Measurements from ENCODE around the gene MRPL17. TPM values are rescaled to one million over a fixed set of nuclear protein-coding genes. Genes with fewer than 3 reads are reported as not detected.

Gene MRPL17
- polyA plus RNA-seq, 1 donor (not counting 4 experiments of a cell fraction or from before 2014, with no cell fraction given) = 96.3 TPM

GRCh38 chr11:6633422-6634408 lies 49.4 kb downstream of the MRPL17 start:
- FAIRE-seq (no peak), DNase-seq (ENCODE audit: low read depth, low spot score) (no peak)
- no peaks in the 10 kb centered on the region for H3K9me3 ChIP-seq (ENCODE audit: control insufficient read depth, low read depth, low read length)
- no peak overlapping the region for H3K9ac ChIP-seq (ENCODE audit: control insufficient read depth, extremely low read depth, insufficient read depth, low read length)
- H3K4me1 ChIP-seq (ENCODE audit: control insufficient read depth, extremely low read depth, insufficient read depth, low read length) = no peaks in the 10 kb centered on the region
- H3K27me3 ChIP-seq (ENCODE audit: control insufficient read depth, extremely low read depth, insufficient read depth, low read length) = peaks cover 34% of the 10 kb centered on the region
- no peaks in the 10 kb centered on the region for H4K20me1 ChIP-seq (ENCODE audit: control insufficient read depth, extremely low read depth, insufficient read depth, low read length)
- H3K79me2 ChIP-seq (ENCODE audit: control insufficient read depth, insufficient read depth, low read length) = no peaks in the 10 kb centered on the region
- no peak overlapping the region for H3K4me2 ChIP-seq (ENCODE audit: control insufficient read depth, extremely low read depth, insufficient read depth, low read depth, low read length)
- H3K4me3 ChIP-seq (ENCODE audit: control insufficient read depth in 2 of 3, extremely low read depth in 1 of 3, insufficient read depth in 2 of 3, low read depth in 1 of 3, low read length in 3 of 3) = no peak overlapping the region
- H3K27ac ChIP-seq (ENCODE audit: control insufficient read depth, insufficient read depth, low read length) = no peak overlapping the region
- no peak overlapping the region for H2AFZ ChIP-seq (ENCODE audit: control insufficient read depth, low read length)
- TF ChIP-seq CTCF (optimal IDR thresholded peaks at IDR 0.05 in 1 of 3, IDR thresholded peaks at IDR 0.05 in 1 of 3, conservative IDR thresholded peaks at IDR 0.05 in 1 of 3; ENCODE audit: extremely low read depth in 1 of 3, insufficient read depth in 2 of 3, low read length in 3 of 3) (no peak), EZH2 (IDR thresholded peaks at IDR 0.05; ENCODE audit: low read length) (no peak)
- no peaks in the 10 kb centered on the region for H3K9me1 ChIP-seq (ENCODE audit: control insufficient read depth, extremely low read depth, insufficient read depth, low read length)
- dilution Hi-C loops (cut with MboI; ENCODE audit: extremely low pct_ligation_motif_present, low sequenced_read_pairs) = no loop called here
- H3K36me3 ChIP-seq (ENCODE audit: control insufficient read depth in 2 of 2, extremely low read depth in 1 of 2, insufficient read depth in 2 of 2, low read length in 2 of 2) = no peaks in the 10 kb centered on the region

GRCh38 chr11:6632116-6633073 lies 50.7 kb downstream of the MRPL17 start:
- Histone ChIP-seq H3K79me2 (ENCODE audit: control insufficient read depth, insufficient read depth, low read length) (no peaks in the 10 kb centered on the region), H3K36me3 (ENCODE audit: control insufficient read depth in 2 of 2, extremely low read depth in 1 of 2, insufficient read depth in 2 of 2, low read length in 2 of 2) (no peaks in the 10 kb centered on the region), H4K20me1 (ENCODE audit: control insufficient read depth, extremely low read depth, insufficient read depth, low read length) (no peaks in the 10 kb centered on the region), H3K27me3 (ENCODE audit: control insufficient read depth, extremely low read depth, insufficient read depth, low read length) (peaks cover 41% of the 10 kb centered on the region), H3K4me3 (ENCODE audit: control insufficient read depth in 2 of 3, extremely low read depth in 1 of 3, insufficient read depth in 2 of 3, low read depth in 1 of 3, low read length in 3 of 3) (no peak overlapping the region), H2AFZ (ENCODE audit: control insufficient read depth, low read length) (no peak overlapping the region), H3K4me1 (ENCODE audit: control insufficient read depth, extremely low read depth, insufficient read depth, low read length) (no peaks in the 10 kb centered on the region), H3K9me3 (ENCODE audit: control insufficient read depth, low read depth, low read length) (no peaks in the 10 kb centered on the region), H3K4me2 (ENCODE audit: control insufficient read depth, extremely low read depth, insufficient read depth, low read depth, low read length) (no peak overlapping the region), H3K27ac (ENCODE audit: control insufficient read depth, insufficient read depth, low read length) (no peak overlapping the region), H3K9me1 (ENCODE audit: control insufficient read depth, extremely low read depth, insufficient read depth, low read length) (no peaks in the 10 kb centered on the region), H3K9ac (ENCODE audit: control insufficient read depth, extremely low read depth, insufficient read depth, low read length) (no peak overlapping the region)
- TF ChIP-seq EZH2 (IDR thresholded peaks at IDR 0.05; ENCODE audit: low read length) (no peak), CTCF (optimal IDR thresholded peaks at IDR 0.05 in 1 of 3, IDR thresholded peaks at IDR 0.05 in 1 of 3, conservative IDR thresholded peaks at IDR 0.05 in 1 of 3; ENCODE audit: extremely low read depth in 1 of 3, insufficient read depth in 2 of 3, low read length in 3 of 3) (no peak)
- dilution Hi-C loops (cut with MboI; ENCODE audit: extremely low pct_ligation_motif_present, low sequenced_read_pairs) = no loop called here
- DNase-seq (ENCODE audit: low read depth, low spot score) (no peak), FAIRE-seq (no peak)

Data from keratinocyte (primary cell).